Naive thymus-derived CD4-positive, alpha-beta T cell (primary cell): ENCODE data around the gene DPEP3. TPM values are rescaled to one million over a fixed set of nuclear protein-coding genes. Genes with fewer than 3 reads are reported as not detected.
A peak's percentile ranks its signal among the peaks of the same experiment; 100 is the strongest.

ENCODE experiments used
- ATAC-seq: fragments of 150-1000 bp; cut with Tn5 transposase; 2 replicates; pipeline ENCODE4 v1.10.0; 2021; ENCODE audit warnings: mild to moderate bottlenecking, moderate library complexity
- CTCF ChIA-PET: fragments of 350-600 bp; sonication (Branson Sonifier 250); formaldehyde crosslinking; loops from one replicate; lab custom pipeline; 2021; ENCODE audit warnings: antibody characterized with exemption; lab: Charles Lee
- POLR2A ChIA-PET: fragments of 350-600 bp; sonication (Branson Sonifier 250); formaldehyde crosslinking; loops from one replicate; lab custom pipeline; 2021; ENCODE audit warnings: antibody characterized with exemption, inconsistent platforms; lab: Charles Lee
- DNase-seq, 9 donors: peaks; one replicate each; pipeline versions ENCODE4 v3.0.0 to v3.0.0-alpha.2; 2020 to 2022; ENCODE audit warnings: mixed read lengths in 1 of 9
- H3K27ac ChIP-seq: one replicate; pipeline ENCODE4 v1.7.0; 2013; ENCODE audit warnings: mild to moderate bottlenecking, low read depth, low read length, moderate library complexity
- H3K27me3 ChIP-seq, 2 donors: one replicate each; pipeline ENCODE4 v1.7.0; 2013; ENCODE audit warnings: low read length in 2 of 2, mild to moderate bottlenecking in 2 of 2, moderate library complexity in 2 of 2; ENCODE audit not compliant: control insufficient read depth in 2 of 2, insufficient read depth in 2 of 2
- H3K36me3 ChIP-seq, 3 experiments: 1 replicate in 2 of 3; 2 replicates in 1 of 3; pipeline ENCODE4 v1.7.0; 2013; ENCODE audit warnings: low read length in 3 of 3, mild to moderate bottlenecking in 3 of 3, moderate library complexity in 1 of 3; ENCODE audit not compliant: insufficient read depth in 3 of 3, control insufficient read depth in 2 of 3
- H3K4me1 ChIP-seq, 2 donors: one replicate each; pipeline ENCODE4 v1.7.0; 2013; ENCODE audit warnings: low read length in 2 of 2, mild to moderate bottlenecking in 2 of 2, moderate library complexity in 1 of 2; ENCODE audit not compliant: control insufficient read depth in 2 of 2, insufficient read depth in 2 of 2
- H3K4me3 ChIP-seq: 2 replicates; pipeline ENCODE4 v1.7.0; 2013; ENCODE audit warnings: mild to moderate bottlenecking, low read length
- H3K9me3 ChIP-seq, 3 experiments: 1 replicate in 2 of 3; 2 replicates in 1 of 3; pipeline ENCODE4 v1.7.0; 2013; ENCODE audit warnings: low read length in 3 of 3; ENCODE audit not compliant: control insufficient read depth in 2 of 3
- H3K27ac Mint-ChIP-seq, 9 donors: one replicate each; pipeline ENCODE4 v1.8.0; 2020 to 2022; ENCODE audit warnings: mixed read lengths in 9 of 9, mild to moderate bottlenecking in 8 of 9, moderate library complexity in 5 of 9, inconsistent platforms in 2 of 9
- H3K27me3 Mint-ChIP-seq, 5 donors: one replicate each; pipeline ENCODE4 v1.8.0; 2021 to 2022; ENCODE audit warnings: mixed read lengths in 5 of 5, mild to moderate bottlenecking in 1 of 5
- H3K36me3 Mint-ChIP-seq, 5 donors: one replicate each; pipeline ENCODE4 v1.8.0; 2020 to 2022; ENCODE audit warnings: mixed read lengths in 5 of 5, mild to moderate bottlenecking in 3 of 5, inconsistent platforms in 1 of 5
- H3K4me1 Mint-ChIP-seq, 7 donors: one replicate each; pipeline ENCODE4 v1.8.0; 2020 to 2022; ENCODE audit warnings: mixed read lengths in 7 of 7, mild to moderate bottlenecking in 3 of 7, inconsistent platforms in 1 of 7
- H3K4me3 Mint-ChIP-seq, 10 donors: one replicate each; pipeline ENCODE4 v1.8.0; 2020 to 2022; ENCODE audit warnings: mild to moderate bottlenecking in 10 of 10, mixed read lengths in 10 of 10, moderate library complexity in 6 of 10, inconsistent platforms in 2 of 10
- H3K9me3 Mint-ChIP-seq, 11 donors: one replicate each; pipeline ENCODE4 v1.8.0; 2020 to 2022; ENCODE audit warnings: mixed read lengths in 11 of 11, mild to moderate bottlenecking in 4 of 11, inconsistent platforms in 1 of 11, moderate library complexity in 1 of 11
- intact Hi-C, 2 donors: fragments of 100-400 bp; cut with micrococcal nuclease; formaldehyde crosslinking; loops; one replicate each; pipeline ENCODE4 v1.15.1; 2023
- polyA plus RNA-seq, 2 donors: library from polyadenylated mRNA; unstranded; fragments of 300-500 nt; fragmentation: Illumina TruSeq; gene quantifications; one replicate each; pipeline ENCODE4 v1.2.3, GENCODE V29; 2021
- total RNA-seq, 6 experiments: library from RNA in 5 of 6; stranded (reverse) in 5 of 6; gene quantifications; 1 replicate in 5 of 6; 2 replicates in 1 of 6; pipeline ENCODE4 v1.2.3 and lab custom pipeline; 2021 to 2026

DPEP3 gene
- total and polyA plus RNA-seq, 7 experiments from 2014 or later, result 0.10 to 2.3 (median 1.6) TPM

DNA sequence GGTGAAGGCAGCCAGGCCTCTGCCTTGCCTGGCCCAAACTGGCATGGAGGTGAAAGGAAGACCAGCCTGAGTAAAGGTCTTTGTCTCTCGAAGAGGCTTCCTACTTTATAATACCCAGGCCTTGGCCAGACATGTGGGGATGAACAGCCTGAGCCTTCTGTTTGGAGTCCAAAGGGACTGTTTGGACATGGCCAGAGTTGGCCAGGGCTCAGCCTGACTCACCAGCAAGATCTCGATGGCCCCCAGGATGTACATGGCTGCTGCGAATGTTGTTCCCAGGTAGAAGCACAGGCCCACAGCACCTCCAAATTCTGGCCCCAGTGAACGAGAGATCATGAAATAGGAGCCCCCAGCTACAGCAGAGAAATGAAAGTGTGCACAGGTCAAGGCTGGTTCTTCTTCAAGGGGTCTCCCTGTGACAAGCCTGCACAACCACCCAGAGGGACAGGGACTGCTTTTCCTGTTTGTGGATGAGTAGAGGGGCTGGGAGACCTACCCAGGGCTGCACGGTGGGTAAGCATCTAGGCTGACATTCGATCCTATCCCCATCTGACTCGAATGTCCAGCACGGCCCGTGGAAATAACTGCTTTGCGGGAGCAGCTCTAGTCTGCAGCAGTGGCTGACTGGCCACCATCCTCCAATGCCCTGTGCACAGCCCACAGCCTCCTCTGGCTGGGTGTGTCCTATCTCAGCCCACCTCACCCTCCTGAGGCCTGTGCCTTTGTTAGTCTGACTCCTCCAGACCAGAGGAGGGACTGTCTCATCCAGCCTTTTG lies 25.7 kb downstream of the DPEP3 start:
- ATAC-seq, result no peak
- POLR2A ChIA-PET, result no interaction called here
- H3K27me3 Mint-ChIP-seq, result no peaks in the 10 kb centered on the region
- H3K4me1 Mint-ChIP-seq, result peaks cover 0 to 9% (median 0%) of the 10 kb centered on the region in 7 donors
- no peak for DNase-seq
- no peaks in the 10 kb centered on the region for H3K9me3 ChIP-seq
- H3K4me1 ChIP-seq, result no peaks in the 10 kb centered on the region
- H3K27me3 ChIP-seq, result no peaks in the 10 kb centered on the region
- H3K36me3 ChIP-seq, result peaks cover 0 to 42% (median 0%) of the 10 kb centered on the region in 3 experiments
- H3K9me3 Mint-ChIP-seq, result no peaks in the 10 kb centered on the region
- no peak overlapping the region for H3K27ac ChIP-seq
- intact Hi-C loops, result no loop called here
- peaks cover 0 to 12% (median 7%) of the 10 kb centered on the region in 5 donors for H3K36me3 Mint-ChIP-seq
- no peak overlapping the region for H3K4me3 Mint-ChIP-seq
- no peak overlapping the region for H3K4me3 ChIP-seq
- CTCF ChIA-PET, result interaction anchor here (0.6 kb wide), 1 partner anchor 53 kb away, joined by 4 read pairs; no protein-coding TSS in a partner anchor
- H3K27ac Mint-ChIP-seq, result no peak overlapping the region

DNA sequence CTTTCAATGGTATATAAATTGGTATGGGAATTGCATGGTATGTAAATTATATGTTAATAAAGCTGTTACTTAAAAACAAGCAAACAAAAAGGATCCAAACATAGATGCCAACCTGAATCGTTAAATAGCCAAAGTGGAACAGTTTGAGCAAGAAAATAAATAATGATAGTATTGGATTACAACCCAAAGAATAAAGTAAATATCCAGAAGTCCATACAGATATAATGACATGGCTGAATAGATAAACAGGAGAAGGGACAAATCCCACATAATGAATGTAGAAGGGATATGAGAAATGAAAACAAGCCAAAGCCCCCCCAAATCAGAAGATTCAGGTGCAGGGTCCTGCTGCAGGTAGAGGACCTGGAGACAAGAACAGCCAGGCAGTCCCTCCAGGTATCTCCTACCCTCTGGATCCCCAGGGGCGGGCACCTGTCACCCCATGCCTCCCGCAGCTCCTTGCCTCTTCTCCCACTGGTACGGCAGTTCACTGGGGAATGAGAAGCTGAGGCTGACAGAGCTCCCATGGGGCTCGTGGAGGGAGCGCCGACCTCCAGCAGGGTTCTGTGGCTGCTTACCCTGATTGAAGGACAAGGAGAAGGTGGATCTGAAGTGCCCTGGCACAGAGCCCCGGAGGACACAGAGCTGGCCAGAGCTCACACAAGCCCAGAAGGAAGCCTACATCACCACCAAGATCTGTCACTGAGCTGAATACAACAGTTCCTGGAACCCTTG lies 26.5 kb downstream of the DPEP3 start:
- ChIA-PET POLR2A (interaction anchor here (0.6 to 1.0 kb wide), 3 partner anchors 9 to 248 kb away, joined by 3 read pairs; no protein-coding TSS in a partner anchor), CTCF (interaction anchor here (0.6 kb wide), 2 partner anchors 52 to 53 kb away, joined by 4 read pairs; no protein-coding TSS in a partner anchor)
- H3K4me1 Mint-ChIP-seq, result peaks cover 0 to 9% (median 0%) of the 10 kb centered on the region in 7 donors
- H3K27ac ChIP-seq, result no peak overlapping the region
- ATAC-seq, result no peak
- no peaks in the 10 kb centered on the region for H3K4me1 ChIP-seq
- H3K27me3 ChIP-seq, result no peaks in the 10 kb centered on the region
- no peaks in the 10 kb centered on the region for H3K9me3 ChIP-seq
- peaks cover 0 to 37% (median 0%) of the 10 kb centered on the region in 3 experiments for H3K36me3 ChIP-seq
- no peak for DNase-seq
- no peaks in the 10 kb centered on the region for H3K27me3 Mint-ChIP-seq
- no peaks in the 10 kb centered on the region for H3K9me3 Mint-ChIP-seq
- no peak overlapping the region for H3K4me3 ChIP-seq
- no peak overlapping the region for H3K4me3 Mint-ChIP-seq
- intact Hi-C loops, result no loop called here
- no peak overlapping the region for H3K27ac Mint-ChIP-seq
- H3K36me3 Mint-ChIP-seq, result peaks cover 0 to 10% (median 7%) of the 10 kb centered on the region in 5 donors

DNA sequence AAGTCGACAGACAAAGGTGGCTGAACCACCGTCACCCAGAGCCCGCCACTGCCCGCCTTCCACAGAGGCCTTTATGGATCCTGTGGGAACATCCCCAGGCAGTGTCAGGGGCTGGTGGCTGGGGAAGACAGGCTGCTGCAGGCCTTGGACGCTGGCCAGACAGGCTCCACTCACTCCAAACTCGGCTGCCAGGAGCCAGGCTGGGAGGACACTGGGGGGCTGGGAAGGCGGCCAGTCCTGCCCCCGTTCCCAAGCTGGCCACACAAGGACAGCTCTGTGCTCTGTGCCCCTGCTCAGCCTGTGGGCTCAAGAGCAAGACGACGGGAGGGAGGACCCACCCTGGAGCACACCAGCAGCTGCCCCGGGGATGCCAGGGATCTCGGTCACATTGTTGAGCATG lies 28.8 kb downstream of the DPEP3 start:
- no peaks in the 10 kb centered on the region for H3K9me3 ChIP-seq
- H3K27me3 Mint-ChIP-seq, result no peaks in the 10 kb centered on the region
- peaks cover 0 to 4% (median 0%) of the 10 kb centered on the region in 5 donors for H3K36me3 Mint-ChIP-seq
- DNase-seq, result no peak
- peaks cover 0 to 58% (median 0%) of the 10 kb centered on the region in 3 experiments for H3K36me3 ChIP-seq
- H3K4me1 Mint-ChIP-seq, result peaks cover 0 to 9% (median 0%) of the 10 kb centered on the region in 7 donors
- H3K4me3 ChIP-seq, result no peak overlapping the region
- ChIA-PET CTCF (no interaction called here), POLR2A (no interaction called here)
- H3K27ac ChIP-seq, result no peak overlapping the region
- intact Hi-C loops, result no loop called here
- H3K4me1 ChIP-seq, result no peaks in the 10 kb centered on the region
- no peaks in the 10 kb centered on the region for H3K9me3 Mint-ChIP-seq
- no peaks in the 10 kb centered on the region for H3K27me3 ChIP-seq
- no peak overlapping the region for H3K4me3 Mint-ChIP-seq
- H3K27ac Mint-ChIP-seq, result no peak overlapping the region
- no peak for ATAC-seq

DNA sequence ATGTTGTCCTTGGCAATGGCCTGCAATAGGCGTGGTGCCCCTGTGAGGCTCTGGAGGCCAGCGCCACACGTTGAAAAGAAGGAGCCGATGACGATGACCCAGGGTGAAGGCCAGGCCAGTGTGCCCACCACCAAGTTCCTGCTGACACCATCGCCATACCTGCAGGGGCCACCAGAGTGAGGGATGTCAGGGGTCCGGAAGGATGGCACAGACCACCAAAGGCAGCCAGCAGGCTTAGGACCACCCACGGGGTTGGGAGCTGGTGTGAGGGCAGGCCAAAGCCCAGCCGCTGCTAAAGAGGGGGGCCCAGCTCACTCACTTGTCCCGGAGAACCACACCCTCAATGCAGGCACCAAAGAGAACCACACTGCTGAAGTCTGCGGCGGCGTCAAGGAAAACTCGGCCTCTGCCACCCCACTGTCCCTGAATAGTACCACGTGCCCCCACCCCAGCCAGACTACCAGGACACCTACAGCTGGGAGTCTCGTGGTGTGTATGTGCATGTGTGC lies 29.9 kb downstream of the DPEP3 start:
- peaks cover 0 to 9% (median 0%) of the 10 kb centered on the region in 7 donors for H3K4me1 Mint-ChIP-seq
- no peak overlapping the region for H3K4me3 ChIP-seq
- POLR2A ChIA-PET, result interaction anchor here (1.5 kb wide), 1 partner anchor 14 kb away, joined by 6 read pairs; the partner anchor contains the start of gene PSMB10
- H3K9me3 ChIP-seq, result no peaks in the 10 kb centered on the region
- no peak overlapping the region for H3K4me3 Mint-ChIP-seq
- H3K36me3 Mint-ChIP-seq, result peaks cover 0 to 4% (median 2%) of the 10 kb centered on the region in 5 donors
- ATAC-seq, result no peak
- DNase-seq, result no peak
- H3K27ac ChIP-seq, result no peak overlapping the region
- no peaks in the 10 kb centered on the region for H3K9me3 Mint-ChIP-seq
- H3K4me1 ChIP-seq, result no peaks in the 10 kb centered on the region
- H3K27me3 Mint-ChIP-seq, result no peaks in the 10 kb centered on the region
- CTCF ChIA-PET, result no interaction called here
- peaks cover 0 to 69% (median 0%) of the 10 kb centered on the region in 3 experiments for H3K36me3 ChIP-seq
- no peak overlapping the region for H3K27ac Mint-ChIP-seq
- no peaks in the 10 kb centered on the region for H3K27me3 ChIP-seq
- intact Hi-C loops, result no loop called here

DNA sequence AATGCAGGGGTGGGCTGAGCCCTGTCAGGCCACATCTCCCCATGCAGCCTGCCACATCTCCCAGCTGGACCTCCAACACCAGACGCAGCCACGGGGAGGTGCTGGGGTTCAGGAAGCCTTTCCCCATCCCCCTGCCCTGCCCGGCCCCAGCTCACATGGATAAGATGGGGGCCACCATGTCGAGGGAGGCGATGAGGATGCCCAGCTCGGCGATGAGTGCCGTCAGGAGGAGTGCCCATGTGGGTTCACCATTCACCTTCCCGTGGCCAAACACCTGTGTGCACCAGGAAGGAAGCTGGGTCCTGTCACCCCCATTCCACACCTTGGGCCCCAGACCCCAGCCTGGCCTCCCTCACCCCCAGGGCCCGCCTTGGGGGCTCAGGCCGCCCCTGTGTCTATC lies 30.7 kb downstream of the DPEP3 start:
- Mint-ChIP-seq H3K27me3 (no peaks in the 10 kb centered on the region), H3K9me3 (no peaks in the 10 kb centered on the region), H3K36me3 (peaks cover 0 to 4% (median 2%) of the 10 kb centered on the region in 5 donors), H3K4me1 (peaks cover 0 to 9% (median 0%) of the 10 kb centered on the region in 7 donors), H3K27ac (no peak overlapping the region), H3K4me3 (no peak overlapping the region)
- Histone ChIP-seq H3K4me3 (no peak overlapping the region), H3K27ac (no peak overlapping the region), H3K36me3 (peaks cover 0 to 76% (median 0%) of the 10 kb centered on the region in 3 experiments), H3K4me1 (no peaks in the 10 kb centered on the region), H3K27me3 (no peaks in the 10 kb centered on the region), H3K9me3 (no peaks in the 10 kb centered on the region)
- DNase-seq, result no peak
- intact Hi-C loops, result no loop called here
- ATAC-seq, result no peak
- CTCF ChIA-PET, result no interaction called here
- POLR2A ChIA-PET, result interaction anchor here (1.5 kb wide), 1 partner anchor 14 kb away, joined by 6 read pairs; the partner anchor contains the start of gene PSMB10

DNA sequence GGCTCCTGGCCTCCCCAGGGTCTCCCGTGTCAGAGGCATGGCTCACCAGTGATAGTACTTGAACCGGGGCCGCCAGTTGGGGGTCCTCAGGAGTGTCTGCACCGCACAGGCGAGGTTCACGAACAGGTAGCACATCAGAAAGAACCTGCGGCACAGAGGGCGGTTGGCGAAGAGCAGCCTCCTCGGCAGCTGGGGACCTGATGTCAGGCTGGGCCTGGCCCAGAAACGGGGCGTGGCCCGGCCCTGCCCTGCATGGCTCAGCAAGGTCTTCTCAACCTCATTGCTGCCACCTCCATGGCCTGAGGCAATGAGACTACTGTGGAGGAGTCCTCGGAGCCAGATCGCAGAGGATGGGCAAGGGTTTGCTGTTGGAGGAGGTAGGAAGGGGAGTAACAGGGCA lies 32.3 kb downstream of the DPEP3 start:
- H3K27me3 ChIP-seq, result no peaks in the 10 kb centered on the region
- Mint-ChIP-seq H3K4me3 (no peak overlapping the region), H3K27me3 (no peaks in the 10 kb centered on the region), H3K9me3 (no peaks in the 10 kb centered on the region), H3K36me3 (peaks cover 0 to 4% (median 4%) of the 10 kb centered on the region in 5 donors), H3K4me1 (peaks cover 0 to 4% (median 0%) of the 10 kb centered on the region in 7 donors), H3K27ac (peak overlapping the region in 1 of 9 donors; percentile 55)
- POLR2A ChIA-PET, result interaction anchor here (1.2 kb wide), 1 partner anchor 17 kb away, joined by 4 read pairs; the partner anchor contains the start of gene CTRL
- no peaks in the 10 kb centered on the region for H3K4me1 ChIP-seq
- no peak for ATAC-seq
- CTCF ChIA-PET, result no interaction called here
- H3K27ac ChIP-seq, result no peak overlapping the region
- H3K4me3 ChIP-seq, result no peak overlapping the region
- no peaks in the 10 kb centered on the region for H3K9me3 ChIP-seq
- no peak for DNase-seq
- intact Hi-C loops, result no loop called here
- peaks cover 0 to 80% (median 0%) of the 10 kb centered on the region in 3 experiments for H3K36me3 ChIP-seq
